Right forelimb (tissue), 1 donor: ENCODE results near the gene EGFLAM.

Experiments
- DNase-seq: peaks from one replicate; pipeline ENCODE4 v3.0.0-alpha.2; 2018

Gene EGFLAM

GRCh38 chr5:38422622-38423021, 164.3 kb downstream of the EGFLAM start:
- DNase-seq: no peak

GRCh38 chr5:38423276-38424147, 165.2 kb downstream of the EGFLAM start:
- DNase-seq: no peak

- DNase-seq: no peak
These were observed 166.0 kb downstream of the EGFLAM start for GRCh38 chr5:38424148-38425060.

DNA sequence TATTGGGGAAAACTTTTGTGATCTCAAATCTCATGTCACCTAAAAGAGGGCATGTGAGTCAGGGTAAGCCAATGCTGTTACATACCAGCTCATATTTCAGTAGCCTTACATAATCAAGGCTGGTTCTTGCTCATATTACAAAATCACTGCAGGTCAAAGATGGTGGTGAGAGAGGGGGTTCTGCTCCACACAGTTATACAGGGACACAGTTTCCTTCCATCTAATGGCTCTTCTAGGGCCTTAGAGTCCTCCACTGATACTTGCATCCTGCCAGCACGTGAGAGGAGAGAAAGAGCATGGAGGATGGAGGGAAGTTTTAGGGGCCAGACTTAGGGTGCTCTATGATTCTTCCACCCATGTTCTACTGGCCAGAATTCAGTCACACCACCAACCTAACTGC, 168.1 kb downstream of the EGFLAM start:
- DNase-seq: no peak

- DNase-seq: no peak
These were observed 168.9 kb downstream of the EGFLAM start for GRCh38 chr5:38426986-38427950.

GRCh38 chr5:38431242-38431853, 173.0 kb downstream of the EGFLAM start:
- DNase-seq: no peak

DNA sequence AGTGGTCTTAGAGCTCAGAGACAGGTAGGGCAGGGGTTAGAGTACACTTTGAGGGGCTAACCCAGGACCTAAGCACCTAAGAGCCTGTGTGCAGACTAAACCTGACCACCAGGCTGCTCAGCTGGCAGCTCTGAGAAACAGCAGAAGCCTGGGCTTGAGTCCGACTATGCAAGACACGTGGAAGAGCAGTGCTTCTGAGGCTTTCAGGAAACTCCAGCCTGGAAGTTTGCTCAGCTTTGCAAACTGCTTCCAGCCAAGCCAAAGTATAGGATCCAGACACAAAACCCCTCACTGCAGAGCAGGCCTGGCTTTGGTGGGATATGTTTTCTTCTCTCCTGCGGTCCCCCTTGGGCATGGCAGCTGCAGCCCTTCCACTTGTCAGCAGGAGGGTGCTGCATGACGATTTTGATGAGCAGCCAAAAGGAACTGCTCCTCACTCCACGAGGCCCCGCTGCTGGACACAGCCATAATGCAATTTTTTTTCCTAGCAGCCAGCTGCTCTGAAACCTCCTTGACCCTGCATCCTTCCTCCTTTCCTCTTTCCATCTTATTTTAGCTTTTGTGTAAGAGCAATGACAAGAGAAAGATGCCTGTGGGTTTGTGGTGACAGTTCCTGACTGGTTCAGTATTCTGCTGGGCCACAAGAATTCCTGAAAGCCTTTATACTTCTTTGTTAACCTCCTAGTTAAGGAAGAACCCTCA, 175.0 kb downstream of the EGFLAM start:
- peak; percentile 67 for DNase-seq

DNA sequence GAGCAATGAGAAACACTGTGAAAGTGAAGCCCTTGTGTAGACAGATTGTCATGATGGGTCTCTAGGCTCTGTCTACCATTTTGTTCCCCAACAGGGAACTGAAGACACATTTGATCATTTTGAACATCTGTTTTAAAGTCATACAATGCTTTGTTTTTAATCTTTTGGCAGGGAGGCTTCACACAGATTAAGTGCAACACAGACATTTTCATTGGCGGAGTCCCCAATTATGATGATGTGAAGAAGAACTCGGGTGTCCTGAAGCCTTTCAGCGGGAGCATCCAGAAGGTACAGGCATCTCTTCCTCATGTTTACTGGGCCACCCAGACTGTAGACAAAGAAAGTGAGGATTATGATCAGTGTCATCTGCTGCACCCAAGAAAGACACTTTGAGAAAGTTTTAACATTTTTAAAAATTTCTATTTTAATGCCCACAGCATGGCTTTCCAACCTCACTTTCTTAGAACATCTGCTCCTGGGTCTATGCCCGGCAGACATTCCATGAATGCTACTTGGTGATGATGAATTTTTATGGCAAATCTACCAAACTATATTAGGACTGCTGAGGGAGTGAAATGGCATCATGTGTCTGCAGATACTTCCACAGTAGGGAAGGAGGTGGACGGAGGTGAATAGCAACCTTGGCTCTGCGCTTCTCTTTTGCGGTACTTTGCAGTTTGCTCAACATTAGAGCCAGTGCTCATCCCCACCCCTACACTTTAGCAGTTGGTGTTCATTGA, 176.8 kb downstream of the EGFLAM start:
- no peak for DNase-seq

GRCh38 chr5:38438757-38439156, 180.4 kb downstream of the EGFLAM start:
- no peak for DNase-seq

DNA sequence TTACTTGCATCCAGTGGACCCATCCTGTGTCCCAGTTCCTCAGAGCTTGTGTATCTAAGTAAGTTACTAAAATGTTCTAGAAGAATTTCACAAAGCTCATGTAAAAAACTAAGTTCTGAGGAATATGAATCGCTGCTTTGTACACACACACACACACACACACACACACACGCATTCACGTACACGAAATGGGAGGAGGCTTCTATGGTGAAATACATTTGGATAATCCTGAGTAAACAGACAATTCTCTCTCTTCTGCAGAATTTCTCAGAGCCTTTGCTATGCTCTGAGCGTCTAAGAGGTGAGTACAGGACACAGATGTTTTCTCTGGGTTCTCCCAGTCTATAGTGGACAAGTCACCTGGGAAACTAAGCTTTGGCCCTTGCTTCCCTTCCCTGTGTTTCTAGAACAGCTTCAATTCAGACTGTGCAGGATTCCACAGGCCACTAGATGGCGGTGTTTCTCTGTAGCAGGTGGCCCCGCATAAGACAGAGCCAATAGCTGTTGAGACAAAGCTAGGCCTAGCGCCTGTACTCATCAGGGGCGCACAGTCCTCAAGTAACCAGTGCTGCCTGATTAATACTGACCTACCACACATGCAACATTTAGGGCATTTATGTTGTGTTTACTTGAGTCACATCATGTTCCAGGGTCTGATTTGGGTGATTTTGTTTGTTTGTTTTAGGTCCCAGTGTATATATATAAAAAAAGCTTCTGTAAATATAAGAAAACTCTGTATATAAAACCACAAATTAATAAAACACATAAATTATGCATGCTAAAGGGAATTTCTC, 183.3 kb downstream of the EGFLAM start:
- peak; percentile 91 for DNase-seq

GRCh38 chr5:38442247-38442573, 183.9 kb downstream of the EGFLAM start:
- DNase-seq: no peak

DNA sequence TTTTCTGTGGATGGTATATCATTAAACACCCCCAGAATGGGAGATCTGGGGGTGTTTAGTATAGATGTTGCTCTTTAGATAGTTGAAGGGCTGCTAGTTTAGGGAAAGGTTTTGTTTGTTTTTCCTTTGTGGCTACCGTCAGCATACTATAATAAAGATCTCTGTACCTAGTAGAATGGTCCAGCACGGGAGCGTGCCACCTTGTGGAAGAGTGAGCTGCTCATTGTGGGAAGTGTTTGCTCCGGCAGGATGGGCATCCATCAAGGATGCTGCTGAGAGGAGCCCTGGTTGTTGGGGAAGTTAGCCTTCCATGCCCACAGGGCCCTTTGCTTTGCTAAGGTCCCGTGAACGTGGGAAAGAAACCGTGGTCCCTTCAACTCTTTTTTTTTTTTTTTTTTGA, 185.0 kb downstream of the EGFLAM start:
- no peak for DNase-seq

DNA sequence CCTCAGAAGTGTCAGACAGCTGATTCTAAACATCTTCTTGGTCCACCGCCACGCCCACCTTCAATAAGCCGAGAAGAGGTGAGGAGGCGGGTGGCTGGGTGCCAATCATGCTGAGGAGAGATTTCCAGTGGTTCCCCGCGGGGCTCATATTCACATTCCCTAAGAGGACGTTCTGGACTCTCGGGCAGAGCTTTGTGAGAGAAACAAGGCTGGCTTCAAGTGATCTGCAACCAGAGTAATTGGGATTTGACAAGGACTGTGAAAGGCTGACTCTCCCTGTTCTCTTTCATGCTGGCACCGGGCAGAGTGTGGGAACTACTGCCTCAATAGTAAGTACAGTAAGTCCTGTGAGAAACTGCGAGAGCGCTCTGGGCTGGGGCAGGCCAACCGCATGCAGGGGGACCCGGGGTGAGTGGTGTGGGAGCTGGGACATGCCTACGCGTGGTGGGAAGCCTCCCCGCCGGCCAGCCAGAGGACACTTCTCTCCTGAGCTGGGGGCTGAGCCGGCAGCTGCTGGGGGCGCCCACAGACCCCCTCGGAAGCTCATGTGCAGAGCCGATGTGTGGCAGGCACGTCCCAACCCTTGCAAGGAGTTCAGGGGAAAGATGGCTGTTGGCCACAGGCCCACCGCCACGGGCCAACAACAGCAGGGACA, 187.1 kb downstream of the EGFLAM start:
- DNase-seq: peak; percentile 51

- no peak for DNase-seq
These were observed 187.7 kb downstream of the EGFLAM start for GRCh38 chr5:38446029-38446522.

- no peak for DNase-seq
These were observed 188.7 kb downstream of the EGFLAM start for GRCh38 chr5:38447056-38447455.

DNA sequence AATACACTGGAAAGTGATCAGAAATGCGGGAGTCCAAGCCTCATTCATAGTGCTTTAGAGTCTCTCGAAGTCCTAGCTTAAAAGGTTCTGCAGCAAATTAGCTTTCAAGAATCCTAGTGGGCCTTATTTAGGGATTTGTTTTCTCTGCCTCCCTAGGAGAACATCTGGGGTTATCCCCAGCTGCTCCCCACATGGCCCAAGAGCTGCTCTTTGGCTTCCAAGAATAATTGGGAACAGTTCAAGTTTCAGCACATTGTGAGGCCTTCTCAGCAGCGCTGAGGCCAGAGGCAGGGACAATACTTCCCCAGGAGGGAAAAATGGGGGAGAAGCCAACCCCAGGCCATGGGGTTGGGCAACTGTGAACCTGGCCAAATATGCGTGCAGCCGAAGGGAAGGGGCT, 189.4 kb downstream of the EGFLAM start:
- DNase-seq: peak; percentile 68

GRCh38 chr5:38448568-38449350, 190.4 kb downstream of the EGFLAM start:
- DNase-seq: no peak

DNA sequence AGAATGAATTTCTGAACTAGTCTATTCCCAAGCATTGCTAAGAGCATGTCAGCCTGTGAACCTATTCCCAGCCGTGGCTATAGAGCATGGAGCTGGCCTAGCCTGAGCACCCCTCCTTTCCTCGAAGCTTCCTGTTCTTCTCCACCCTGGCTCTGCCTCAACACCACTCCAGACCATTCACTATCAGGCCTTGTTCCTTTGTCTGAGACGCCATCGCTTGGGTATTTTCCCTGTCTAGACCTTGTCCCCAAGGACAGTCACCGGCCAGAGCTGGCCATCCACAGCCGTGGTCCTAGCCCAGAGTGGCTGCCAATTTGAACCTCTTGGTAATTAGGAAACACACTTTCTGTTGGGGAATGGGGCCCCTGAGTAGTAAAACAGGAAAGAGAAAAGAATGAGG, 192.3 kb downstream of the EGFLAM start:
- DNase-seq: no peak
